Endothelial cell of umbilical vein (primary cell): ENCODE results near the gene UBASH3B.

Experiments
- CTCF ChIP-seq, 2 donors: IDR thresholded peaks; 1 replicate in 1 of 2; 2 replicates in 1 of 2; pipeline ENCODE4 v1.5.1; 2011; ENCODE audit warnings: low read length in 2 of 2, mild to moderate bottlenecking in 2 of 2, moderate library complexity in 2 of 2, control low read depth in 1 of 2, inconsistent platforms in 1 of 2, low read depth in 1 of 2; ENCODE audit not compliant: insufficient read depth in 1 of 2; ENCODE audit errors: extremely low read depth in 1 of 2
- EZH2 ChIP-seq: IDR thresholded peaks from 2 replicates; pipeline ENCODE4 v1.6.1; 2012; ENCODE audit warnings: borderline replicate concordance, low read depth, mild to moderate bottlenecking, moderate library complexity, low read length, inconsistent platforms; ENCODE audit not compliant: severe bottlenecking
- JUN ChIP-seq: IDR thresholded peaks from 2 replicates; pipeline ENCODE4 v1.6.1; 2011; ENCODE audit warnings: borderline replicate concordance, low read depth; ENCODE audit not compliant: insufficient read length, insufficient read depth
- MAX ChIP-seq: IDR thresholded peaks from 2 replicates; pipeline ENCODE4 v1.6.1; 2011; ENCODE audit not compliant: insufficient read depth, insufficient read length
- MYC ChIP-seq: IDR thresholded peaks from one replicate; pipeline ENCODE4 v1.6.1; 2011; ENCODE audit warnings: mild to moderate bottlenecking, low read depth, low read length
- POLR2A ChIP-seq: IDR thresholded peaks from 2 replicates; pipeline ENCODE4 v1.6.1; 2012; ENCODE audit warnings: low read depth, mild to moderate bottlenecking, control low read depth, low read length
- POLR2AphosphoS5 ChIP-seq: IDR thresholded peaks from 2 replicates; pipeline ENCODE4 v1.6.1; 2012; ENCODE audit warnings: low read depth, mild to moderate bottlenecking, control low read depth, low read length, moderate library complexity; ENCODE audit not compliant: insufficient read depth

GRCh38 chr11:122848186-122848585, 192.7 kb downstream of the UBASH3B start:
- TF ChIP-seq CTCF (IDR thresholded peaks at IDR 0.05; ENCODE audit: extremely low read depth in 1 of 2, insufficient read depth in 1 of 2, low read depth in 1 of 2, low read length in 2 of 2) = no peak
- no peak for TF ChIP-seq POLR2A
- no peak for TF ChIP-seq EZH2
- no peak for TF ChIP-seq MYC
- TF ChIP-seq POLR2AphosphoS5 = no peak
- no peak for TF ChIP-seq JUN
- no peak for TF ChIP-seq MAX
